NCI-H1105 treated with DMSO at 0.1 percent for 48 hours (cell line): ENCODE data around the gene IGFL1.
A peak's percentile ranks its signal among the peaks of the same experiment; 100 is the strongest.
"Not testable (repeated sequence)": the region's sequence is repeated elsewhere in the genome, so short reads cannot be mapped to it uniquely, and the experiment has no call there.

ENCODE experiments used
- DNase-seq: peaks from one replicate; lab custom pipeline; 2025; lab: John Stamatoyannopoulos, UW

IGFL1 gene

DNA sequence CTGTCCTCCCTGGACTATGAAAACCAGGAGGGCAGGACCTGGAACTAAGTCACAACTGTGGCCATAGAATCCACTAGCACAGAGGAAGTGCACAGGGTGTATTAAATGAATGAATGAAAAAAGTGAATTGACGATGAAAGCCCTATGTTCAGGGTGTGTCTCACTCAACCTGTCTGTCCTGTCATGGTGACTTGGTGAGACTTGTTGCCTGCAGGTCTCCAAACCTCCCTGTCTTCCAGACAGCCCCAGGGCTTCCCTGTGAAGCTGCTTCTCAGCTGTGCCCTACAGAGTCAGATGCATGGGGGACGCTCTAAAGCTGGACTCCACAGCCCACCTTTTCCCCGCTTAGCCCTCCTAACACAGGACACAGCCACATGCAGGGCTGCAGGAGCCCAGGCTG is 4.8 kb upstream of the IGFL1 start:
- no peak for DNase-seq

DNA sequence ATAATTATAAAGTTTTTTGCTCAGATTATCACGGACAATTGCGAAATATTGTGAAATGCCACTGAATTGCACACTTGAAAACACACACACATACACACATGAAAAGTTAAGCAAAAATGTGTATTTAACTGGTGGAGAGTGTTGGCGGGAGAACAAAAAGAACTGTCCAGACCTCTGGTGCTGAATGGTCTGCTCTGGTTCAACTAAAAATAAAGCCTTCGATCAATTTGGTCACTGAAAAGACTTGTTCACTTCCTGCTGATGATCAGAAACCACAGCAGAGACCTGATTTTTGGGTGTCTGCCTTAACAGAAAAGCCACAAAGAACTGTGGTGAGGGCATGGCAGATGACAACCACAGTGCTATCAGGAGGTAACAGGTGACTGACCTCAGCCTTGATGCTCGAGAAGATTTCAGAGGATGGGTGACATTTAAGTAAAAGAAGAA is 4.0 kb upstream of the IGFL1 start:
- no peak for DNase-seq

DNA sequence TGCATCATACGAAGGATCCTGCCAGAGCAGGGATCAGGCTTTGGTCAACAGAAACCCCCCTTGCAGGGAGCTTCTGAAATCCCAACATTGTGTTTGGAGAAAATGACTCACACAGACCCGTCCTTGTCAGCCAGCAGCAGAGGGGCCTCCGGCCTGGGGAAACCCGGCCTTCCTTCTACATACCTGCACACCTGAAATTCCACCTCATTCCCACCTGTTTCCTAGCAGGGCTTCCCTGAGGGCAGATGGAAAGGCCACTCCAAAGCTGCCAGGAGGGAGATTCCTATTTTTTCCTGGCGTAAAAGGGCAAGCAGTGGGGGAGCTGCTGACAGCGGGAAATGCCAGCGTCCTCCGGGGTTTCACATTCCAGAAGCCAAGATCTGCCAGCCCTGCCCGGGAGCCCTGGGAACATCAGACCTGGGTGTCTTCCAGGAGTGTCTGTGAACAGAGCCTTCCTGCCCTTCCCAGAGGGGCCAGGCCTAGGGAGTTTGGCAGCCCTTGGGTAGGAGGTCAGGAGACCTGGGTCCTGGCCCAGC is 3.0 kb upstream of the IGFL1 start:
- no peak for DNase-seq

DNA sequence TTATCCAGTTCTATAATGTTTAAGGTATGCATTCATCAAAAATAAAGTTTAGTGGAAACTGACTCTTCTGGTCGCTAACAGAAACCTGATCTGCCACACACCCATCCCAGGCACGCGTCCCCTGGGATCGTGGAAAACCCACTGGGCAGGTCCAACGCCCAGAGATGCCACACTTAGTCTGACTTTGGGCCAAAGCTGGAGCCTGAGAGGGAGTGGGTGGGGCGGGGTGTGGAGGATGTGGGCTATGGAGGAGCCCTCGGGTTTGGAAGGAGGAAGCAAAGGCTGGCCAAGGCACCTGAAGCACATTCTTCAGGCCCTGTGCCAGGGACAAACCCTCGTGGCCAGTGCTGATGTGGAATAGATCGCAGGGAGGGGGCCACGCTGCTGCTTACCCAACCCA is 2.5 kb downstream of the IGFL1 start:
- no peak for DNase-seq

DNA sequence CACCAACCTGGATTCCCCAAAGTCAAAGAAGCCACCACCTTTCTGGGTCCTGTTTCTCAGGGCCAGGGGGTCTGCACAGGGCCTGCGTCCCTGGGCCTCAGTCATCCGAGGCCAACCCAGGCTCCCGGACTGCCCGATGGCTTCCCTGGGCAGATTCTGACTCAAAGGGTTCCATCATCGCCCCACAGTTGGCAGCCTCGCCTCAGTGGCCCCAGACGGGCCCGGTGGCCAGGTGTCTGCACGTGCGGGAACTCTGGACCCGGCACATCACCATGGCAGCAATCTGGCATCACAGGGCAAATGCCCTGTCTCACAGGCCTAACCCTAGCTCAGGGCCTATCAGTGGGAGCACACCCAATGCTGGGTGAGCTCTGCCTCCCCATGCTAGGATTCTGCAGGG is 2.9 kb downstream of the IGFL1 start:
- DNase-seq, result no peak

DNA sequence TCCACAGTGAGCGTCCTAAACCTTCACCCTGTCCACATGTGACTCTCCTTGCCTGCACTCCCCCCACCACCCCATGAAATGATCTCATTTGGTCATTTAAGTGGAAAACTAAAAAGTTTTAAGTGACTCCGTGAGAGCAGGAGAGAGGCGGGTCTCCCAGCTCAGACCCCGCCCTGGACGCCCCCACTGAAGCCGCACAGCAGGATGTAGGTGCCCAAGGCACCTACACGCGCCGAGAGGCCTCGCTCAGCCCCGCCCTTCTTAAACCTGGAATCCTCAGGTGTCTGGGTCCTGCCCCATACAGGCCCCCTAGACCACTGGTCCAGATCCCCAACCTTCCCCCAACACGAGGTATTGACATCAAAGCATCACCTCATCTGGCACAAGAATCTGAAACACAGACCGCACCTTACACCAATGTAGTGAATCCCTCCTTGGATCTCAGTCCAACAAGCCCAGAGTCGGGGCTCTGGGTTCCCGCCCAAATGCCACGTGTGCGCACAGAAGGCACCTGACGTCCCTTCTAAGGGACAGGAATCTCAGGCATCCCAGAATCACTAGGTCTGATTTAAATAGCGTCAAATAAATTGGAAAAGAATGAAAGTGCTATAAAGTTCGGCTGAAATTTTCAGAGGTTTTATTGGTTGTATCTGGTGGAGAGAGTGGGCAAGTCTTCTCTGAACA is 3.5 kb downstream of the IGFL1 start:
- DNase-seq, result no peak

DNA sequence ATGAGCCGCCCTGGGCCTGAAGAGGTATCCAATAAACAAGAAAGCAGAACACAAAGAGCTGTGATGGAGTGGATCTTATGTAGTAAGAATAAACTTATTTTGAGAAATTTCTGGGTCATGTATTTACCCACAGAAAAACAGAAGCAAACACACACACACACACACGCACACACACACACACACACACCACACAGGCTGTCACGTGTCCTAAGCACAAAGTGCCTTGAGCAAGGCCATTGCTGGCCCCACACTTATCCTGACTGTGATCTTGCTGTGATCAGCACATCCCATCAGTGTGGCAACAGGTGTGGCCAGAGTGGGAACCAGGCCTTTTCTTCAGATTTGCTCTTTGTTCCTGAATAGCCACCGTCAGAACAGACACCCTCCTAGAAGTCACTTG is 4.3 kb downstream of the IGFL1 start:
- DNase-seq, result not testable (repeated sequence)

DNA sequence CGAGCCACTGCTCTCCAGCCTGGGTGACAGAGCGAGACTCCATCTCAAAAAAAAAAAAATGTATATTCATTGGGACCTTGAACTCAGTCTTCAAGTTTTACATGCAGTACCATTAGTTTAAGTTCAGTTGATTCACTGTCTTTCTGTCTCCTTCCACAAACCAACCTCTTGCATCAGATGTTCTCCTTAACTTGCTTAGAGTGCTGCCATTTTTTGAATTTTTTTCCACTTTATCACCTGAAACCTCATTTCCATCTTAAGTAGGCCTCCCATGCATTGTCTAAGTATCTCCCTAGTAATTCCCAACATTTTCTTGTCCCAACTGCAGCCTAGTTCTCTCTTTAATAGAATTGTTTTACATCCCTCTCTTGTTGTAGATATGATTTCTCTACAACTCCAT is 8.6 kb downstream of the IGFL1 start:
- DNase-seq, result not testable (repeated sequence)

DNA sequence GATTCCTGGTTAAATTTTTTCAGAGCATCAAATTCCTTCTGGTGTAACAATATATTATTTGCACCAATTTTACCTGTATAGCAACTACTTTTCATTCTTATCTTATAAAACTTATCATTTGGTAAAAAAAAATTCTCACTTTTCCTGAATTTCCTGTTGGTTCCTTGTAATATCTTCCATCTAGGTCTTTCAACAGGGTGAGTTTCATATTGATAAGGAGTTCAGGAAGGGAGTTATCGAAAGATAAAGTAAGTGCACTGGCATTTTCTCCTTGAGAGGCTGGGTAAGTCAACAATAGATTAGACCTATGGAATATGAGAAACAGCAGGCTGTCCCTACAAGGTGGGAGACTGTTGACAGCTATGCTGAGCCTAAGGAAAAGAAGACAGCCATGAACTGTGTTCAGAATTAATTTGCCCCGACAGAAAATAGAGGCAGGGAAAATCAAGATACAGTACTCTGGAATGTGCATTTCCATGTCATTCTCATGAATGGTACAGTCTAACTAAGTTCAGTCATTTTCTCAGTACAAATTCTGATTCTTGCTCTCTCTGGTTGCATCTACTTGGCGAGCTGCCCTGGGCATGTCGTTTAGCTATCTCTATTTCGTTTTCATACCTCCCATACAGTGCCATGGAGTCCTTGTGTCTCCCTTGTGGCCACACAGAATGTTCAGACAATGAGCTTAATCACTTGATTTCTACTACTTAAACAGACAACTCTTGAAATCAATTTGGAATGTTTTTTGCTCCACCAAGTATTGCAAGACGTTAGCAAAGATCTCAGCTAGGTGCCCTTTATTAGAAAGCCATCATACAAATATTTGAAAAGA is 9.9 kb downstream of the IGFL1 start:
- peak; percentile 8 for DNase-seq

DNA sequence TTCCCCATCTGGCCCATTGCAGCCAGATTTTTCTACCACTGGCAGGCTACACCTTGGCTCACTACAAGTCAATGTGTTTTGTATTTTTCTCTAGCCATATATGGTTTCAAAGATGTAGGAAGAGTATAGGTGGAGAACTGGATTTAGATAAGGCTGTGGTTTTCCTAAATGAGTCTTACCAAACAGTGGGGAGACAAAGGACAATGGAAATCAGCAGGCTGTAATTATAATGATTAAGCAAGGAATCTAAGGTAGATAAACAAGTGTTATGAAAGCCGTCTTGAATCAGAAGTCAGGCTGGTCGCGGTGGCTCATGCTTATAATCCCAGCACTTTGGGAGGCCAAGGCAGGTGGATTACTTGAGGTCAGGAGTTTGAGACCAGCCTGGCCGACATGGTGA is 11.2 kb downstream of the IGFL1 start:
- no peak for DNase-seq

DNA sequence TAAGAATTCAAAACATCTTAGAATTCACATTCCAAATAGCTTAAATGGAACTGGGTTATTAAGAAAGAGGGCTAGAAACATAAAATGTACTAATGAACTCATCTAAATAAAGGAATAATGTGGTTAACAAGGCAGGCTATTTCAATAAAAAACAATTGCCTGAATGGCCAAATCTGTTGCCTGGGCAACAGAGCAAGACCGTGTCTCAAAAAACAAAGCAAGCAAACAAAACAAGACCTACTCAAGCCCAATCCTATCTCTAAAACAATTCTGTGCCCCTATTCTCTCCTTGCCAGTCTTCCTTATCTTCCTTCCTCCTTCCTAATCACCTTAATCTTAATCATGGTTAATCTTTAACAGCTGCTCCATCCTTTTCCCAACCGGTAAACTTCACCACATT is 12.1 kb downstream of the IGFL1 start:
- no peak for DNase-seq

DNA sequence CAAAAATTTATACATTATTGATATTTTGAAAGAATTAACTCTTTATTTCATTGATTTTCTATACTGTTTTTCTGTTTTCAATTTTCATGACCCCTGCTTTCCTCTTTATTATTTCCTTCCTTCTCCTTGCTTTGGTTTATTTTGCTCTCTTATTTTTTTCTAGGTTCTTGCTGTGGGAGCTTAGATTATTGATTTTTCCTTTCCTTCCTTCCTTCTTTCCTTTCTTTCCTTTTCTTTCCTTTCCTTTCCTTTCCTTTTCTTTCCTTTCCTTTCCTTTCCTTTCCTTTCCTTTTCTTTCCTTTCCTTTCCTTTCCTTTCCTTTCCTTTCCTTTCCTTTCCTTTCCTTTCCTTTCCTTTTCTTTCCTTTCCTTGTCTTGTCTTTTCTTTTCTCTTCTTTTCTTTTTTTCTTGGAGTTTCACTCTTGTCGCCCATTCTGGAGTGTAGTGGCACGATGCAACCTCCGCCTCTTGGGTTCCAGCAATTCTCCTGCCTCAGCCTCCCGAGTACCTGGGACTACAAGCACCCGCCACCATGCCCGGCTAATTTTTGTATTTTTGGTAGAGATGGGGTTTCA is 13.6 kb downstream of the IGFL1 start:
- DNase-seq, result not testable (repeated sequence)

DNA sequence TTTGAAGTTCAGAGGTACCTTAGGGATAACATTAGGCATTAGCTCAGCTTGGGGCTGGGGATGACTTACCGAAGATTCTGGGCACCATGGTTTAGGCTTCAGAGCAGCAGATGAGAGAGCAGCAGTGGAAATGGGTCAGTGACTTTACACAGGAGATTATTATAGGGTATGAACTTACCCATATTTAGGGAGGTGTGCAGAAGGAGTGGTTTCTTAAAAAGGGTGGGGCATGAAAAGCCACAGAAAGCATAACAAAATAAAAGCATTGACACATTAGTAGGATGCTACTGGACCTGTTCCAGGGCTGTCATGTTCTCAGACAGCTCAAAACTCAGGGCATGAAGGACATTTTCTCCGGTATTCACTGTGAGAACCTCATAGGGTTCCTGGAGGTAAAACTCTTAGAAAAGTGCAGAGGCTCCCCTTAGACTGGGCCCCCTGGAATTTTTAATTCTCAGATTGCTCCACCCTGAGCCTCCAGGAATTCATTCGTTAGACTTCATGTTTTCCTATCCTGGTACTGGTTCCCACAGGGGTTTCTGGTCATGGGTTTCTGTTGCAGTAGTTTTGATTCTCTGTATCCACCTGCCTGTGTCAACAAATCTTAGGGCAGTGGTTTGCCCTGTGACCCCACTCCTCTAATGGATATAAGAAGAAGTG is 20.7 kb downstream of the IGFL1 start:
- DNase-seq, result no peak

DNA sequence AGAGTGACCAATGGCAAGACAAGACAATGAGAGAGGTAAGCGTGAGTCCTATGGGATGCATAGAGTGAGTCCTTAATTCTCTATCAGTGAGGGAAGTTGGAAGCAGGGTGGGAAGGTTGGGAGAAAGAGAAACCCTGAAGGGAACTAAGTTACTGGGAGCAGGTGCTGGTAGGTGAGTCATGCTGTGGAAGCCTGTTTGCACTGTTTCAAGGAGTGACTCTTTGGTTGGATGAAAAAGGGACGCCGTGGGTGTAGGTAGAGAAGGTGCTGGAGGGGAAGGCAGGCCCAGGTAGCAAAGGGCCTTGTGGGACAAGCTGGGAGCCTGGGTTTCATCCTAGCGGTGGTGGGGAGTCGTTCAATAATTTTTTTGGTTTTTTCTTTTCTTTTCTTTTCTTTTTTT is 21.9 kb downstream of the IGFL1 start:
- DNase-seq, result no peak

DNA sequence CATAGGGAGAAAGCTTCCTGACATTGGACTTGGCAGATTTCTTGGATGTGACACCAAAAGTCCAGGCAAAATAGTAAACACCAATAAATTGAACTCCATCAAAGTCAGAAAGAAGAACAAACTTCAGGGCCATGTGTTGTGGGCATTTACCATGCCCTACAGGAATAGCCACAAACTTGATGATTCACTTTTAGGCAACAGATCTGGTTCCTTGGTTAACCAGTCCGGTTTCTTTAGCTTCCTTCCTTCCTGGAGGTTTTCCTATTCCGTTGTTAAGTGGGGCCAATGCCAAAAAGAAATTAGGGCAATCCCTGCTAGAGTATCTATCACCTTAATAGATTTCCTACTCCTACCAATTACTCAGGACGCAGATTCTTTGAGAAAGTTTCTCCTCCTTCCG is 25.2 kb downstream of the IGFL1 start:
- DNase-seq, result no peak

DNA sequence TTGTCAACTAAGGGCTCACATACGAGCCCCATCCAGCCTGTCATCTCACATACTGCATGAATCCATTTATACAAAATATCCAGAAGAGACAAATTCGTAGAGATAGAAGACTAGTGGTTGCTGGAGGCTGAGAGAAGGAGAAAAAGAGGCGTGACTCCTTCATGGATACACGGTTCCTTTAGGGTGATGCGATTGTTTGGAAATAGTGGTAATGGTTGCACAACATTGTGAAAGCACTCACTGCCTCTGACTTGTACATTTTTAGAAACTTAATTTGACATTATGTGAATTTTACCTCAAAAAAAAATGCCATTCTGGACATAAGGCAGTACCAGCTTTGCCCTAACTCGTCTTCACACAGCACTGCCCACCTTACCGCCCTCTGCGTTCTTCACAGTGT is 27.3 kb downstream of the IGFL1 start:
- DNase-seq, result no peak

DNA sequence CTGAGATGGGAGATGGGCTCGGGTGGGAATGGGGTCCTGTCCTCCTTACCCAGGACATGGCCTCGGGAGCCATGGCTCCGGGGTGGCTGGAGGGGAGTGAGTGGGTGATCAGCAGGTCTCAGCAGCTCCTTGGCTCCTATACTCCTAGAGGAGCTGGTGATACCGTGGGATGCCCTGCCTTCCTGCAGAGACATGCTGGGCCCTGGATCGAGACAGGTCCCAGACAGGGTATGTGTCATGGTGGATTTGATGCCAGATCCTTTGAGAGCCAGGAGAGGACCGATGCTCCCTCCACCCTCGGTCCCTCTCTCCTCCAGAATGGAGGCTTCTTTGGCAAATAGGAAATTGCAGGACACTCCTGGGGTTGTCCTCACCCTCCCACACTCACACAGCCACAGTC is 32.0 kb downstream of the IGFL1 start:
- not testable (repeated sequence) for DNase-seq

DNA sequence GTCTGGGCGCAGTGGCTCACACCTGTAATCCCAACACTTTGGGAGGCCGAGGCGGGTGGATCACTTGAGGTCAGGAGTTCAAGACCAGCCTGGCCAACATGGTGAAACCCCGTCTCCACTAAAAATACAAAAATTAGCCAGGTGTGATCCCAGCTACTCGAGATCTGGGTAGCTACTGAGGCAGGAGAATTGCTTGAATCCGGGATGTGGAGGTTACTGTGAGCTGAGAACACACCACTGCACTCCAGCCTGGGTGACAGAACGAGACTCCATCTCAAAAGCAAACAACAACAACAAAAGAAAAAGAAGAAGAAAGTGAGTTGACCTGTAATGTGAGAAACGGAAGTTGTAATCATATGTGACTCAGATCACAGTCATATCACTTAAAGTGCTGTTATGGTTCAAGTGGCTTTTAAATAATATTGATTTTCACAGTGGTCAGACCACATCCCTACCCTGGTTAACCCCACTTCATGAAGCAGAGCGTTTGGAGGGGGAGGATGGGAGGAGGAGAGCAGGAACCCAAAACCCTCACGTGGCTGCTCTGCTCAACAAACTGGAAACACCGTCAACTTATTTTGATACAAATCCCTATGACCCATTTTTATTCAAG is 33.2 kb downstream of the IGFL1 start:
- peak; percentile 28 for DNase-seq

DNA sequence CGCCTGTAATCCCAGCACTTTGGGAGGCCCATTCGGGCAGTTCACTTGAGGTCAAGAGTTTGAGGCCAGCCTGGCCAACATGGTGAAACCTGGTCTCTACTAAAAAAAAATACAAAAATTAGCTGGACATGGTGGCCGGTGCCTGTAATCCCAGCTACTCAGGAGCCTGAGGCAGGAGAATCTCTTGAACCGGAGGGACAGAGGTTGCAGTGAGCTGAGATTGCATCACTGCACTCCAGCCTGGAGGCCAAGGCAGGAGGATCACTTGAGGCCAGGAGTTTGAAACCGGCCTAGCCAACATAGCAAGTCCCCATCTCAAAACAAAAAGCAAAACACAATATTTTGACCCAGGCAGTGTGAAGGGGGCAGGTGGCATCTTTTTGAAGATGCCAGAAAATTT is 35.3 kb downstream of the IGFL1 start:
- DNase-seq, result not testable (repeated sequence)

DNA sequence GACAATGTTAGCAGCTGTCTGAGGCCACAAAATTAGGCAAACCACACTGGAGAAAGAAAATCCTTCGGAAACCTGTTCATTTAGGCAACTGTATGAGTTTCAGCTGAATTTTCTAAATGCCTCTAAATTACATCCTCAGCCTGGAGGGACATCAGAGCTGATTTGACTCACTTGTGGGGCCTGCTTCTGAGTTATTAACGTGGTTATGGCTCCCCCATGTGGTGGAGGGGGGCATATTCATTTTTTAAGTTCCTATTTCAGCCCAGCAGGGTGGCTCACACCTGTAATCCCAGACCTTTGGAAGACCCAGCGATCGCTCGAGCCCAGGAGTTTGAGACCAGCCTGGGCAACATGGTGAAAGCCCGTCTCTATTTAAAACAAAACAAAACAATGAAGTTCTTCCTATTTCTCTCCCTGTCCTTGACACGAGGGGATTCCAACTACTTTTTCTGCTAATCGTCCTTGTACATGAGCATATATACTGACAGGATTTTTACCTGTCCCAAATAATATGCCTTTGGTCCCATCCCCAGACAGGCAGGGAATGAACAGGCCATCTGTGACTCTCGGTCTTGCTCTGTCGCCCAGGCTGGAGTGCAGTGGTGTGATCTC is 35.8 kb downstream of the IGFL1 start:
- DNase-seq, result peak; percentile 80

DNA sequence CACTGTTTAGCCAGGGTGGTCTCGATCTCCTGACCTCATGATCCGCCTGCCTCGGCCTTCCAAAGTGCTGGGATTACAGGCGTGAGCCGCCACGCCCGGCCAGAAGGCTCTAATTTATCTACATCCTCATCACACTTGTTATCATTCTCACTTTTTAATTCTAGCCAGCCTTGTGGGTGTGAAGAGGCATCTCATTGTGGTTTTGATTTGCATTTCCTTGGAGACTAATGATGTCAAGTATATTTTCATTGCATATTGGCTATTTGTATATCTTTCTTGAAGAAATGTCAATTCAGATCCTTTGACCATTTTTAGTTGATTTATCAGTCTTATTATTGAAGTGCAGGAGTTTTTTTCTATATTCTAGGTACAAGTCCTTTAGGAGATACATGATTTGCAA is 39.6 kb downstream of the IGFL1 start:
- DNase-seq, result no peak
